Stimulated activated CD8-positive, alpha-beta memory T cell treated with anti-CD3 and anti-CD28 coated beads, Interleukin-15, amount 100 ng/mL, for 24 hours (primary cell): ENCODE results near the gene CCDC15.

Experiments used
- DNase-seq: peaks from one replicate; pipeline ENCODE4 v3.0.0-alpha.2; 2020; ENCODE audit warnings: low read depth

Gene CCDC15

DNA sequence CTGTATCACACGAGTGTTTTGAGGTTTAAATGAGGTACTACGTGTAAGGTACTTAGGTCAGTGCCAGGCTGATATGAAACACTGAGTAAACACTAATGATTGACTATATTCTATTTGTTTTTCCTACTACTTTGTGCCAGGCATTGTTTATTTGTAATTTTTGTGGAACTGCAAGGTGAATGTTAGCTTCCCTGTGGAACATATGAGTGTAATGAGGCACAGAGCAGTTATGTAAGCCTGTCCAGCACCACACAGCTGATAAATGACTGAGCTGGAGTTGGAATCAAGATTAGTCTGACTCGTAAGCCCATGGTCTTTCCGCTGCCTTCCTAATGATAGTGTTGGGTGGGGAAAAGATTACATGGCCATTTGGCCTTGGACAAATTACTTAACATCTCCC is 115.0 kb downstream of the CCDC15 start:
- DNase-seq, result no peak

DNA sequence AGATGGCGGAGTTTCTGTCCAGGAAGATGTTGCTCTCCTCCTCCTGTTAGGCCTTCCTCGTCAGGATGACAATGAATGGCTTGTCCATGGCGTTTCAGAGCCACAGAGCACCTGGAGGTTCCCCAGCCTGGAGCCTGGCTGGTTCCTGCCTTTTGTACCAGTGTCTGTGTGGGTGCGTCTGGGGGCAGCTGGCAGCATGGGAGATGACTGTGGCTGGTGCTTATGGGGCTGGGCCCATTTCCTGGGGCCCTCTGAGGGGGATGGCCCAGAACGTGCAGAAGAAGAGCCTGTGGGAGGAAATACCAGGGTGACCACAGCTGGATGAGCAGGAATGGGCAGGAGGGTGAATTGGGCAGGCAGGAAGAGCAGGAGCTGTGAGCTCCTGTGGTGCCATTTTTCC is 115.8 kb downstream of the CCDC15 start:
- no peak for DNase-seq

DNA sequence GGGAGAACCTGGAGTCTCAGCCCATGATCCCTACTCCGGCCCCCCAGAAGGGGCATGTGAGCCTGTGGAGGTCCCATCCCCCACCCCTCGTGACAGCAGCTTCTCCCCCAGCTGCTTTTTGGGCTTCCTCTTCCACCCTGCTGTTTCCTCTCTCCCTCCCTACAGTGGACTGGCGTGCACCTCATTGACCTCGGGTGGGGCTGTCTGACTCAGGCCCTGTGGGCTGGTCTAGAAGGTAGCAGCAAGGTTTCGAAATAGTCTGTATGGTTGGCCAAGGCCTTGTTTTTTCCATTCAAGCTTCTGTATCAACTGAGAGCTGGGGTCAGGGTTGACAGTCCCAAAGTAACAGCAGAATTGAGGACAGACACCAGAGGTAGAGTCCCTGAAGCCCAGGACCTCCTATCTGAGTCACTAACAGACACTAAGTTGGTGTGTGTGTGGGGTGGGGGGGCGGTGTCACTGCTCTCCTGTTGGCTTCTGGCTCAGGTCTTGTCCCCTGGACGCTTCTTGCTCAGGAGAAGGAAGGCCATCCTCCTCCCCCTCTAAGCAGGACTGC is 116.8 kb downstream of the CCDC15 start:
- no peak for DNase-seq

DNA sequence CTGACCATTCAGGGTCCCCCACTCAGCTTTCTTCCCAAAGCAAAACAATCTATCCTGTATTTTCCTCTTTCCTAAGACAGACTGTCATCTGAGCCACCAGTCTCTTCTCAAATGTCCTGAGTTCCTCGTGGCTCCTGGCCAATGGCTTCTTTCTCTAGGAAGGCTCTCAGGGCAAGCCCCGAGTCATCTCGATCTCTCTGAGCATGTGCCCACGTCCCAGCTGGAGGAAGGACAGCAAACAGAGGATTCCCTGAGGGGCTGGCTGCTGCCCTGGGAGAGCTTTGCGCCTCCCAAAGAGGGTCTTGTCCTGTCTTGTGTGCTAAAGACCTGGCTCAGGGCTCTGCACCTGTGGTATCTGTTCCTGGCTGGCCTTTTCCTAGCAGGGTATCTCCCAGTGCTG is 117.4 kb downstream of the CCDC15 start:
- no peak for DNase-seq

GRCh38 chr11:125071846-125072217 is 117.8 kb downstream of the CCDC15 start:
- no peak for DNase-seq

DNA sequence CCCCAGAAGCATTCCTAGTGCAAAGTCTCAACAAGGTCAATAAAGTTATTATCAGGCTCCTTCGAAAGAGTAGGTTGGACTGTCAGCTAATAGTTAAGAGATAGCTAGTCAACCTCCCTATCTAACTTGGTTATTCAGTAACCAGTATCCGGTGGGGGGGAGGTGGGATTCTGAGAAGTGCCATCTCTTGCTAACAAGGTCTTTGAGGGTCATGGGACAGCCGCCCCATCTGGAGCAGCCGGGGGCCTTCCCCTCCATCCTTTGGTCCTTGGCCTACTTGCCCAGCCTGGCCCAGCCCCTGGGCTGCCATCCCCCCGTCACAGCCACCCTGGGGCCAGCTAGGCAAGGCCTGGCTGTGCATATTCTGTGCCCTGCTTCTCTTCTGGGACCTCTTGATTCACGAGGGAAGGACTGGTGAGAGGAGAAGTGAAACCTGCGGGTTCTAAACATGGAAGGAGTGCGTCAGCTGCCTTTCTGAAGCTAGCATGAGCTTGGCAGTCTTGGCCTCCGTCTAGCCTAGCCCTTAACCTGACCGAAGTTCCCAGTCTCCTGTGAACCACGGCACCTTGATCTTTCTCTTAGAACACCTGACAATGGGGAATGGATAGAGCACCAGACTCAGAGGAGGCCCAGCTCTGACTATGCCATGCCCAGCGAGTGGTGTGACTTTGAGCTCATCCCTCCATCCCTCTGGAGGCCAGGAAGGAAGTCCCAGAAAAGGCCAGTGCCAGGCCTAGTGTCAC is 118.4 kb downstream of the CCDC15 start:
- no peak for DNase-seq

DNA sequence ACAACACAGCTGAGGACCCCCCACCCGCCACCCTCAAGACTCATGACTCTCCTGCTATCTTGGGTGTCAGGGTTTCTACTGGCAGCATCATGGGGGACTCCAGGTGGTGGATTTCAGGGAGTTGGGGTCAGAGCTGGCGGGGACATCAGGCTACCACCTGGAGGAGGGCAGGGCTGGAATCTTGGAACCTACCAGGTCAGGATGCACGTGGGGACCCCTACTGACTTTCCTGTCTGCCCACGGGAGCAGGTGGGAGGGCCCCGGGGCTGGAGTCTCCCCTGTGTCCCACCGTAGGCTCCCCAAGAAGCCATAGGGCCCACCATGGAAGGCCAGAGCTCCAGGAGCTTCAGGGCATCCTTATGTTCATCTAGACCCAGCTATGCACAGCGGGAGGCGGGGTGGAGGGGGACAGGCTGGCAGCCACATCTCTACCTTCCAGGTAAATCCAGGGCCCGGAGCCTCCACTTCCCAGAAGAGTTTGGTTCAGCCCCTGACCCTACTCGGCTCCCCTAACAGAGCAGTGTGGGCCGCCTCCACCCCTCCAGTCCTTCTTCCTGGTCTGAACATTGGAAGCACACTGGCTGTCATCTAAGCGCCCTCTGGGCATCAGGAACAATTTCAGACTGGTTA is 119.1 kb downstream of the CCDC15 start:
- no peak for DNase-seq

GRCh38 chr11:125073616-125074483 is 119.8 kb downstream of the CCDC15 start:
- no peak for DNase-seq

- DNase-seq, result no peak
Measured at GRCh38 chr11:125074511-125075241, 120.7 kb downstream of the CCDC15 start.

DNA sequence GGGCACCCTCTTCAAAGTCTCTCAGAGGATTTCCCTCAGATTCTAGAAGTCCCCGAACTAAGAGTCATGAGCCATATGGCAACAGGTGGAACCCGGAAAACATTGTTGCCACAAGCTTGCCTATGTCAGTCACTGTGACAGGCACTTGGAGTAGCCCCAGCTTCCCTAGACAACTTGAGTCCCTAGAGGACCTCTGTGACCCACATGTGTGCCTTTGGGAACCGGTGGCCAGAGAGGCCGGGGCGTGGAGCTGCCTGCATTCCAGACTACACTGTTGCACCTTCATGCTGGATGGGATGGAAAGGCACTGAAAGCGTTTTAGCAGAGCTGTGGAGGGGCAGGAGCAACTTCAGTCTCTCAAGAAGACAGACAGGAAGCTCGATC is 121.2 kb downstream of the CCDC15 start:
- no peak for DNase-seq

GRCh38 chr11:125075900-125076317 is 121.9 kb downstream of the CCDC15 start:
- DNase-seq, result no peak

GRCh38 chr11:125076378-125076945 is 122.5 kb downstream of the CCDC15 start:
- no peak for DNase-seq

- no peak for DNase-seq
Measured at GRCh38 chr11:125078016-125078415, 124.0 kb downstream of the CCDC15 start.

- DNase-seq, result no peak
Measured at GRCh38 chr11:125078516-125079140, 124.6 kb downstream of the CCDC15 start.

DNA sequence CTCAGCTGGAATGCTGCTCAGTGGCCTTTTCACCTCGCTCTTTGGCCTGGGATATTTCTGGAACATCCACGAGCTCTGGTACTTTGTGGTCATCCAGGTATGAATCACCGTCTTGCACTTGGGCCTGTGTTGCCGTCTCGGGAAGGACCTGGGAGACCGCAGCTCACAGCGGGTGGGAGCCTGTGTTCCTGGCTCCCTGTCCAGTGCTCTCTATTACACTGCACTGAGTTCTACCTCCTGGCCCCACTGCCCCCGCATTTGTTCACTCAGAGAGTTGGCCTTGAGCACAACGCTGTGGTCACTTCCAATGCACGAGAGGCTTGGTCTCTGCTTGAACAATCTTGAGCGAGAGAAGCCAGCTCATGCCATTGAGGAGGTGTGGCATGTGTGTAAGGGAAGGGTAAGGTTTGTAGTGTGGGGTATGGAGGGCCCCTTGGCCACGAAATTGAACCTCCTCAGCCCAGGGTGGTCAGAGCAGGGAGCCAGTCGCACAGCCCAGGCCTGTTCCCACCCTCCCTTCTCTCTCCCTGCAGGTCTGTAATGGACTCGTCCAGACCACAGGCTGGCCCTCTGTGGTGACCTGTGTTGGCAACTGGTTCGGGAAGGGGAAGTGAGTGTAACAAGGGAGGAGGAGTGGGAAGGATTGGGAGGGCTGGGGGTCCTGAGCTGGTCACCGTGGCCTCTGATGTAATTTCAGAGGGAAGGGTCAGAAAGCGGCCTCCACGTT is 125.3 kb downstream of the CCDC15 start:
- DNase-seq, result no peak

GRCh38 chr11:125079878-125080530 is 126.0 kb downstream of the CCDC15 start:
- no peak for DNase-seq

DNA sequence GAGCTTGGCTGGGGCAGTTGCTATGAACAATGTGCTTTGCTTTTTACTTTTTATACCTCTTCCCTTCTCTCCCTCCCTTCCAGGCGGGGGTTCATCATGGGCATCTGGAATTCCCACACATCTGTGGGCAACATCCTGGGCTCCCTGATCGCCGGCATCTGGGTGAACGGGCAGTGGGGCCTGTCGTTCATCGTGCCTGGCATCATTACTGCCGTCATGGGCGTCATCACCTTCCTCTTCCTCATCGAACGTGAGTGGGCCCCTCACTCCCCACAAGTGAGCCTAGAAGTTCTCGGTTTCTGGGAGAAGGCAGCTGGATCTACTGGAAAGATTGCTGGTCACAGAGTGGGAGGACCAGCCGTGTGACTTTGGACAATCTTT is 126.5 kb downstream of the CCDC15 start:
- no peak for DNase-seq

DNA sequence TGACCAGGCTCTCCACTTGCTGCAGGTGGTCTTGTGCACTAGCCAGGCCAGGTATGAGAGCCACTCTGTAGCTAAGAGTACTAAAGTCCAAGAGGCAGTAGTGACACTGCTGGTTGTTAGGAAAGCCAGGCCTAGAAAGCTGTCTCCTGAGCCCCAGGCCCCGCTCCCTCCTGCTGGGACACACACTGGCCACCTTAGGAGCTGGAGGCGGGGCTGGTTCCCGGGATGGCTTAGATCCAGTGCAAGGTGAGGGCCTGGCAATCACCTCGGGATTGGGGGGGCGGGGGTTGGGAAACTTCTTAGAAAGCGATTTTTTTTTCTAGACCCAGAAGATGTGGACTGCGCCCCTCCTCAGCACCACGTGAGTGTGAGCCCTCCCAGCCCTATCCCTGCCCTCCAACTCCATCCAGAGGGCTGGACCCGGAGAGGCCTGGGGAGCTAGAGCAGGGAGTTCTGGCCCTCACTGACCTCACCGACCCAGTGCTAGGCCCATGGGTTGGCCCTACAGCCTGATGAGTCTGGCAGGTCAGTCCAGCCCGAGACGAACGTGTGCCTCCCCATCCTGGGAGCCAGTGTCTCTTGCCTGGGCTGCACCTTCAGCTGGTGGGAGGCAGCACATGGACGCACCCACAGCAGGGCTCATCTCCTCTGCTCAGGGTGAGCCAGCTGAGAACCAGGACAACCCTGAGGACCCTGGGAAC is 127.2 kb downstream of the CCDC15 start:
- DNase-seq, result no peak

DNA sequence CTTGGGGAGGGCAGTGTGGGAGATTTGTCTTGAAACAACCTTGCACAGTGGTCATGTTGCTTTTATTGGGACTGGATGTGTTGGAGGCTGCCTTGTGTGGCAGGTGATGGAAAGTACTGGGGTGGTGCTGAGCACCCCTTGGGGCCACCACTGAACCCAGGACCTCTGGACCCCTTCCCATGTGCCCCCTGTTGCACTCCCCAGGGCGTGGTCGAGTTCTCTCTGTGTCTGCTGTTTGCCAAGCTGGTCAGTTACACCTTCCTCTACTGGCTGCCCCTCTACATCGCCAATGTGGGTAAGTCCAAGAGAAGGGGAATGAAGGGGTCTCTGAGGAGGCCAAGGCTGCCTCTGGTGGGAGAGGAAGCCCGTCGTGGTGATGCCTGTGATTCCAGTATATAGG is 128.0 kb downstream of the CCDC15 start:
- DNase-seq, result no peak
